ENCODE results near the gene FSHR.

Gene FSHR

GRCh38 chr2:49067971-49068370, 86.3 kb downstream of the FSHR start:
- Histone ChIP-seq H3K9me3 (ENCODE audit: control insufficient read depth in 2 of 2, low read length in 2 of 2) (no peaks in the 10 kb centered on the region), H3K27ac (ENCODE audit: low read length) (no peak overlapping the region), H3K4me3 (ENCODE audit: low read length in 2 of 2) (no peak overlapping the region), H3K4me1 (ENCODE audit: control insufficient read depth, insufficient read depth, low read length) (no peaks in the 10 kb centered on the region), H3K36me3 (ENCODE audit: control insufficient read depth in 2 of 2, insufficient read depth in 2 of 2, low read length in 2 of 2) (no peaks in the 10 kb centered on the region), H3K9ac (ENCODE audit: low read length in 2 of 2) (no peak overlapping the region), H3K27me3 (ENCODE audit: control insufficient read depth in 1 of 2, insufficient read depth in 2 of 2, low read length in 2 of 2) (no peaks in the 10 kb centered on the region)

DNA sequence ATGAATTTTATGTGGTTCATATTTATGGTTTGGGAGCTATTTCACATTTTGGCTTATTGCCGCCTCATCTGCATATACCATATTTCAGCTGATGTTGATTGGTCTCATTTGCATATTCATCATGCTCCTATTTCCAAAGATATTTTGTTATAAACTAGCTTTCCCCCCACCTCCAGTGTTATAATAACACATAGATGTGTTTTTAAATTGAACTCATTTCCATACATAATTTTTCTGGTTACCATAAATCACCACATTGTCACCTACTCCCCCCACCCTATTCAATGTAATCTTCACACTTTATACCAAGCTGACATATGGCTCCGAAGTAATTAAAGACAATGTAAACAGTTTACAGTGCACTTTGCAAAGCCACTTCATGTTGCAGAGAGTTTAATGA, 101.2 kb downstream of the FSHR start:
- Histone ChIP-seq H3K9me3 (ENCODE audit: control insufficient read depth in 2 of 2, low read length in 2 of 2) (no peaks in the 10 kb centered on the region), H3K27ac (ENCODE audit: low read length) (no peak overlapping the region), H3K9ac (ENCODE audit: low read length in 2 of 2) (no peak overlapping the region), H3K36me3 (ENCODE audit: control insufficient read depth in 2 of 2, insufficient read depth in 2 of 2, low read length in 2 of 2) (no peaks in the 10 kb centered on the region), H3K4me3 (ENCODE audit: low read length in 2 of 2) (no peak overlapping the region), H3K4me1 (ENCODE audit: control insufficient read depth, insufficient read depth, low read length) (no peaks in the 10 kb centered on the region), H3K27me3 (ENCODE audit: control insufficient read depth in 1 of 2, insufficient read depth in 2 of 2, low read length in 2 of 2) (no peaks in the 10 kb centered on the region)

DNA sequence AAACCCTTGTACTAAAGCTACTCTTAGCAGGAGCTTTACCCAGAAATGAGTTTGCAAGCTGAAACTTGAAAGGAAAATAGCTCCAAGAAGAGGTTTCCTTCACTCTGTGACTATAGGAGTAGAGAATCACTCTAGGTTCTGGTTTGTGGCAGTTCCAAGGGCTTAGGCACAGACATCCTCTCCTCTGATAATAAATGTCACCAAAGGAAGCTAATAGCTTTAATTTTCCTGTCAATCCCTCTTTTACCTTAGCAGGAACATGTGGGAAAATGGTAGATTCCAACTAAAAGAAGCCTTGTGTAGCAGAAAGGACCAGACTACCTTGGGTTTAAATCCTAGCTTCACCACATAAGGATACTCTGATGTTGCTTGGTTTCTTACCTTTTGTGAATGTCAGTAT, 104.0 kb downstream of the FSHR start:
- Histone ChIP-seq H3K27me3 (ENCODE audit: control insufficient read depth in 1 of 2, insufficient read depth in 2 of 2, low read length in 2 of 2) (no peaks in the 10 kb centered on the region), H3K4me3 (ENCODE audit: low read length in 2 of 2) (no peak overlapping the region), H3K36me3 (ENCODE audit: control insufficient read depth in 2 of 2, insufficient read depth in 2 of 2, low read length in 2 of 2) (no peaks in the 10 kb centered on the region), H3K4me1 (ENCODE audit: control insufficient read depth, insufficient read depth, low read length) (no peaks in the 10 kb centered on the region), H3K27ac (ENCODE audit: low read length) (no peak overlapping the region), H3K9ac (ENCODE audit: low read length in 2 of 2) (no peak overlapping the region), H3K9me3 (ENCODE audit: control insufficient read depth in 2 of 2, low read length in 2 of 2) (no peaks in the 10 kb centered on the region)

GRCh38 chr2:49049161-49049560, 105.2 kb downstream of the FSHR start:
- H3K36me3 ChIP-seq (ENCODE audit: control insufficient read depth in 2 of 2, insufficient read depth in 2 of 2, low read length in 2 of 2), result no peaks in the 10 kb centered on the region
- H3K9ac ChIP-seq (ENCODE audit: low read length in 2 of 2), result no peak overlapping the region
- H3K4me1 ChIP-seq (ENCODE audit: control insufficient read depth, insufficient read depth, low read length), result no peaks in the 10 kb centered on the region
- no peak overlapping the region for H3K4me3 ChIP-seq (ENCODE audit: low read length in 2 of 2)
- no peak overlapping the region for H3K27ac ChIP-seq (ENCODE audit: low read length)
- H3K27me3 ChIP-seq (ENCODE audit: control insufficient read depth in 1 of 2, insufficient read depth in 2 of 2, low read length in 2 of 2), result no peaks in the 10 kb centered on the region
- H3K9me3 ChIP-seq (ENCODE audit: control insufficient read depth in 2 of 2, low read length in 2 of 2), result no peaks in the 10 kb centered on the region

DNA sequence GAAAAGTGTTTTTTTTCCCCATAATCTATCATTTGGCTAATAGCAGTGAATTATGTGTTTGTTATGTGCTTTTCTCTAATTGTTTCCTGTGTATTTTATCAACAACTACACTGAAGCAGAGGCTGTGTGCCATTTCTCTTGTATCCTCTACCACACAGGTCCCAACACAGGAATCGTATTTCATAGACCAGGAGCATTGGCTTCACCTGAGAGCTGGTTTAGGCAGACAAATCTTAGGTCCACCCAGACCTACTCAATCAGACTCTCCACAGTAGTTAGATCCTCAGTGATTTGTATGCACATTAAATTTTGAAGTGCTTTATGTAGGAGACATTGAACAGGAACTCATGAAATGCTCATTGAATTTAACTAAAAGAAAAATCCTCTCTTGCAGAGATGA, 109.2 kb downstream of the FSHR start:
- Histone ChIP-seq H3K36me3 (ENCODE audit: control insufficient read depth in 2 of 2, insufficient read depth in 2 of 2, low read length in 2 of 2) (no peaks in the 10 kb centered on the region), H3K4me1 (ENCODE audit: control insufficient read depth, insufficient read depth, low read length) (no peaks in the 10 kb centered on the region), H3K9me3 (ENCODE audit: control insufficient read depth in 2 of 2, low read length in 2 of 2) (no peaks in the 10 kb centered on the region), H3K9ac (ENCODE audit: low read length in 2 of 2) (no peak overlapping the region), H3K27ac (ENCODE audit: low read length) (no peak overlapping the region), H3K4me3 (ENCODE audit: low read length in 2 of 2) (no peak overlapping the region), H3K27me3 (ENCODE audit: control insufficient read depth in 1 of 2, insufficient read depth in 2 of 2, low read length in 2 of 2) (no peaks in the 10 kb centered on the region)

DNA sequence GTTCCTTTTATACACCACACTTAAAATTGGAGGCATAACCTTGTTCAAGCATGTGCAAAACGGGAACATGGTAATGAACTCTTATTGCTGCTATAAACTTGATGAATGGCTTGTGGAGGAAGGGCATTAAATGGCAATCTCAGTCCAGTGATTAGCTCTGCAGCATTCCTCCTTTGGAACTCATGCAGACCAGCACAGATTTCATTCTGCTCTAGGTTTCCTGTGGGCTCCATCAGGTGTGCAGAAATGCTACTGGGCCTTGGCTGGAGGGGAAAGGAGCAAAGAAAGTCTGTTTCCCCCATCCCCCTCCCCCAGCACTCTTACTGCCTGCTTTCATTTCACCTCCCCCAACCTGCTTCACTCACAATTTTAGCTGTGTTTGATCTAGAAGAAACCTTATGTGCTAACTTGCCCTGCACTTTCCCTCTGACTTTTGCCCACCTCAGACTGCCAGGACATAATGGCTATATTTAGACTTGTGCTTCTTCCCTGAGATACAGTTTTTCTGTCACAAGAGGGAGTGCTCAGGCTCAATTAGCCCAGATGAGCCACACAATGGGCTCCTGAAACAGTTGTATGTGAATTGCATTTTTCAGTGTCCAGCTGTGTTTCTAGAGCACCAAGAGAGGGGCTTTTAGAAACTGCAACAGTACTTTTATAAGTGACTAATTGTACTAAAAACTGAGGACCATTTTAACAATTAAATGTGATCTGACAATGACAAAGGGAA, 109.8 kb downstream of the FSHR start:
- no peak overlapping the region for H3K9ac ChIP-seq (ENCODE audit: low read length in 2 of 2)
- H3K36me3 ChIP-seq (ENCODE audit: control insufficient read depth in 2 of 2, insufficient read depth in 2 of 2, low read length in 2 of 2), result no peaks in the 10 kb centered on the region
- no peaks in the 10 kb centered on the region for H3K9me3 ChIP-seq (ENCODE audit: control insufficient read depth in 2 of 2, low read length in 2 of 2)
- H3K27me3 ChIP-seq (ENCODE audit: control insufficient read depth in 1 of 2, insufficient read depth in 2 of 2, low read length in 2 of 2), result no peaks in the 10 kb centered on the region
- no peaks in the 10 kb centered on the region for H3K4me1 ChIP-seq (ENCODE audit: control insufficient read depth, insufficient read depth, low read length)
- no peak overlapping the region for H3K4me3 ChIP-seq (ENCODE audit: low read length in 2 of 2)
- no peak overlapping the region for H3K27ac ChIP-seq (ENCODE audit: low read length)

DNA sequence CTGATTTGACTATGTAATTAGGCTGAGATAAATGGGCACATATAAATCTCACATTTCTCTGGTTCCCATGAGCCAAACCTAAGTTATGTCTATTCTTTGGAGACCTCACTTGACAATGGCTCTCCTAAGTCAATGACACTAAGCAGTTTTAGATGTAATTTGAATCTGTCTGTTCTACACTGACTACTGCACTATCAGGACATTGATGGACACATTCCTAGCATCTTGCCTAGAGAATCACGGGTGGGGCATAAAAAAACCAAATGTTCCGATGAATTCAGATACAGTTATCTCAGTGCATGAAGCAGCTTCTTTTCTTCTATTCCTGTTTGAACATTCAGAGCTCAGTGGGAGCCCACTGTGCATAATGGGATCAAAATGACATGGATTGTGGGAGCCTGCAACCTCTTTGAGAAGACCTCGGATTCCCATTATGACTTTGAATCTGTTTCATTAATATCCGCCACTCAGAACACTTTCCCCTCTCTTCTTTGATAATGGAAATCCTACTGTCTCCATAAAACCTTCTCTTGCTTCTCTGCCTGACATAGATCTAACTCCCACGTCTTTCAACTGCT, 110.8 kb downstream of the FSHR start:
- no peak overlapping the region for H3K27ac ChIP-seq (ENCODE audit: low read length)
- no peak overlapping the region for H3K9ac ChIP-seq (ENCODE audit: low read length in 2 of 2)
- no peak overlapping the region for H3K4me3 ChIP-seq (ENCODE audit: low read length in 2 of 2)
- no peaks in the 10 kb centered on the region for H3K36me3 ChIP-seq (ENCODE audit: control insufficient read depth in 2 of 2, insufficient read depth in 2 of 2, low read length in 2 of 2)
- H3K9me3 ChIP-seq (ENCODE audit: control insufficient read depth in 2 of 2, low read length in 2 of 2), result no peaks in the 10 kb centered on the region
- H3K27me3 ChIP-seq (ENCODE audit: control insufficient read depth in 1 of 2, insufficient read depth in 2 of 2, low read length in 2 of 2), result no peaks in the 10 kb centered on the region
- H3K4me1 ChIP-seq (ENCODE audit: control insufficient read depth, insufficient read depth, low read length), result no peaks in the 10 kb centered on the region

DNA sequence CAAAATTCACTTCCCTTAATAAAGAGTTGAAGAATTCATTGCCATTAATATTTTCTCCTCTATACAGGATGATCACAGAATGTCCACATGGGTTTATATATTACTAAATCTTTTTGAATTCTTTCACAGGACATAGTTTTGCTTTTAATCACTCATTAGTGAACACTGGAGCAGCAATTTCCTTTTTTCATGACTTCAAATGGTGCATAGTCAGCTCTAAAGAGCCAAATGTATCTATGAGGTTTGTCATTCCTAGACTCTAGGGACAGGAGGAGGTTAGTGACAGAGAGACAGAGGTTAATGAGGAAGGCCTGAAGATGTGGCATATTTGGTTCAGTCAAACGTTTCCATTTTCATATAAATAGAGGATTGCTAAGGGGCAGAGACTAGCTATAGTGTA, 111.8 kb downstream of the FSHR start:
- H3K4me1 ChIP-seq (ENCODE audit: control insufficient read depth, insufficient read depth, low read length), result no peaks in the 10 kb centered on the region
- no peak overlapping the region for H3K9ac ChIP-seq (ENCODE audit: low read length in 2 of 2)
- no peaks in the 10 kb centered on the region for H3K36me3 ChIP-seq (ENCODE audit: control insufficient read depth in 2 of 2, insufficient read depth in 2 of 2, low read length in 2 of 2)
- no peak overlapping the region for H3K4me3 ChIP-seq (ENCODE audit: low read length in 2 of 2)
- no peaks in the 10 kb centered on the region for H3K9me3 ChIP-seq (ENCODE audit: control insufficient read depth in 2 of 2, low read length in 2 of 2)
- no peaks in the 10 kb centered on the region for H3K27me3 ChIP-seq (ENCODE audit: control insufficient read depth in 1 of 2, insufficient read depth in 2 of 2, low read length in 2 of 2)
- no peak overlapping the region for H3K27ac ChIP-seq (ENCODE audit: low read length)

GRCh38 chr2:49041061-49041460, 113.3 kb downstream of the FSHR start:
- H3K4me1 ChIP-seq (ENCODE audit: control insufficient read depth, insufficient read depth, low read length), result no peaks in the 10 kb centered on the region
- H3K27ac ChIP-seq (ENCODE audit: low read length), result no peak overlapping the region
- H3K9ac ChIP-seq (ENCODE audit: low read length in 2 of 2), result no peak overlapping the region
- no peaks in the 10 kb centered on the region for H3K27me3 ChIP-seq (ENCODE audit: control insufficient read depth in 1 of 2, insufficient read depth in 2 of 2, low read length in 2 of 2)
- H3K9me3 ChIP-seq (ENCODE audit: control insufficient read depth in 2 of 2, low read length in 2 of 2), result no peaks in the 10 kb centered on the region
- H3K36me3 ChIP-seq (ENCODE audit: control insufficient read depth in 2 of 2, insufficient read depth in 2 of 2, low read length in 2 of 2), result no peaks in the 10 kb centered on the region
- H3K4me3 ChIP-seq (ENCODE audit: low read length in 2 of 2), result no peak overlapping the region

DNA sequence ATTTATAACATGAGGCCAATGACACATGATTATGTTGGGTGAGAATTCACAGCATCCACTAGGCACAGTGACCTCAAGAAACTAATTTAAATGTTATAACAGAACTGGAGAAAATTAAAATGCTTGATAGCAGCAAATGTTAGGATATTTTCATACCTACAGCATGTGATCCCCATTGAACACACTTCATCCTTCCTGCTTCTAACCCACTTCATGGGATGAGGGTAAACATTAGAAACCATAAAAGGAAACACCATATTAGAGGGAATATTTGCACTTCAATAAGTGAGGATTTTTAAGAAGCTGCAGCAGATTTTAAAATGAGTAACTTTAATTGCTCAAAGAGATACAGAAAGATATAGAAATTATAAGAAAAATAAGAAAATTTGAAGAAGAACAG, 117.1 kb downstream of the FSHR start:
- no peaks in the 10 kb centered on the region for H3K36me3 ChIP-seq (ENCODE audit: control insufficient read depth in 2 of 2, insufficient read depth in 2 of 2, low read length in 2 of 2)
- H3K27ac ChIP-seq (ENCODE audit: low read length), result no peak overlapping the region
- no peaks in the 10 kb centered on the region for H3K4me1 ChIP-seq (ENCODE audit: control insufficient read depth, insufficient read depth, low read length)
- no peaks in the 10 kb centered on the region for H3K9me3 ChIP-seq (ENCODE audit: control insufficient read depth in 2 of 2, low read length in 2 of 2)
- no peak overlapping the region for H3K4me3 ChIP-seq (ENCODE audit: low read length in 2 of 2)
- H3K27me3 ChIP-seq (ENCODE audit: control insufficient read depth in 1 of 2, insufficient read depth in 2 of 2, low read length in 2 of 2), result no peaks in the 10 kb centered on the region
- no peak overlapping the region for H3K9ac ChIP-seq (ENCODE audit: low read length in 2 of 2)

DNA sequence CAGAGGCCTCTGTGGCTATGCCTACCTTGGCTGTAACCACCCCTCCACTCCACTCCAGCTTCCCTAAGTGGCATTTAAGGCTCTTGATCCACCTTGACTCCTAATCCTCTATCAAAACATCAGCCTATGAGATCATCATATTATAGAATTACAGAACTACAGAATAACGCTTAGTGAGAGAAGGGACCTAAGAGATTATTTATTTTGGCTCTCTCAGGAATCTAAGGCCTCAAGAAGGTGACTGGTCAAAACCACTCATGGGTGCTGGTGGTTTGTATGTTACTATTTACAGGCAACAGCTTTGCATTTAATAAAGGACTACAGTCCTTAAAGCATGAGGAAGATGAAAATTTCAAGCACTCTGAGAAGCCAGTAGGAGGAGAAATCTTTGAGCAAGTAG, 118.8 kb downstream of the FSHR start:
- Histone ChIP-seq H3K4me1 (ENCODE audit: control insufficient read depth, insufficient read depth, low read length) (no peaks in the 10 kb centered on the region), H3K4me3 (ENCODE audit: low read length in 2 of 2) (no peak overlapping the region), H3K9me3 (ENCODE audit: control insufficient read depth in 2 of 2, low read length in 2 of 2) (no peaks in the 10 kb centered on the region), H3K27ac (ENCODE audit: low read length) (no peak overlapping the region), H3K9ac (ENCODE audit: low read length in 2 of 2) (no peak overlapping the region), H3K36me3 (ENCODE audit: control insufficient read depth in 2 of 2, insufficient read depth in 2 of 2, low read length in 2 of 2) (no peaks in the 10 kb centered on the region), H3K27me3 (ENCODE audit: control insufficient read depth in 1 of 2, insufficient read depth in 2 of 2, low read length in 2 of 2) (no peaks in the 10 kb centered on the region)
